ENCODE measurements around the gene GAS7.

GRCh38 chr17:9958586-9959281, 239.7 kb downstream of the GAS7 start:
- no peak for TF ChIP-seq CTCF (IDR thresholded peaks at IDR 0.05; ENCODE audit: low read length)
- no peak for TF ChIP-seq EZH2 (IDR thresholded peaks at IDR 0.05; ENCODE audit: borderline replicate concordance, low read length)
